ENCODE results near the gene HIPK2. TPM values are rescaled to one million over a fixed set of nuclear protein-coding genes. Genes with fewer than 3 reads are reported as not detected.
A peak's percentile ranks its signal among the peaks of the same experiment; 100 is the strongest.

Gene HIPK2
- polyA plus RNA-seq, 3 donors, result 1.6 to 12.1 (median 3.0) TPM

DNA sequence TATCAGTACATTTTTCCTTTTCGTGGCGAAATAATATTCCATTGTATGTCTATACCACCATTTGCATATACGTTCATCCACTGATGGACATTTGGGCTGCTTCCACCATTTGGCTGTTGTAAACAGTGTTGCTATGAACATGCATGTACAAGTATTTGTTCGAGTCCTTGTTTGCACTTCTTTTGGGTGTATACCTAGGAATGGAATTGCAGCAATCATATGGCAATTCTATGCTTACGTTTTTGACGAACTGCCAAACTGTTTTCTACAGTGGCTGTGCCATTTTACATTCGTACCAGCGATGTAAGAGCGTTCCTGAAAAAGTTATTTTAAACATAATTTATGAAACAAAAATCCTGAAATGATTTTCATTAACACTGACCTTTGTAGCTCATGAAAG lies 79.5 kb downstream of the HIPK2 start:
- Histone ChIP-seq H3K36me3 (replicated peaks in 1 of 2; ENCODE audit: control insufficient read depth in 1 of 2, insufficient read depth in 2 of 2, low read length in 2 of 2) (peaks cover 19 to 67% of the 10 kb centered on the region in 2 donors), H3K4me1 (ENCODE audit: control insufficient read depth in 1 of 2, insufficient read depth in 2 of 2, low read length in 2 of 2) (peaks cover 27 to 32% of the 10 kb centered on the region in 2 donors), H3K27ac (ENCODE audit: low read depth in 1 of 2, low read length in 2 of 2) (peak overlapping the region in 1 of 2 donors; percentile 39), H3K9me3 (replicated peaks in 1 of 2; ENCODE audit: control insufficient read depth in 1 of 2, insufficient read depth in 1 of 2, low read length in 2 of 2) (no peaks in the 10 kb centered on the region), H3K9ac (ENCODE audit: insufficient read depth, low read length, poor library complexity, severe bottlenecking) (no peak overlapping the region), H3K4me3 (replicated peaks in 1 of 3; ENCODE audit: low read depth in 2 of 3, low read length in 3 of 3) (no peak overlapping the region), H3K27me3 (ENCODE audit: control insufficient read depth in 2 of 2, insufficient read depth in 2 of 2, low read length in 2 of 2) (no peaks in the 10 kb centered on the region), H4K20me1 (ENCODE audit: insufficient read depth, low read length) (peaks cover 30% of the 10 kb centered on the region), H3K4me2 (replicated peaks; ENCODE audit: extremely low read depth, low read length, poor library complexity, severe bottlenecking) (no peak overlapping the region), H3K79me2 (ENCODE audit: insufficient read depth, low read length) (peaks cover 79% of the 10 kb centered on the region), H2AFZ (ENCODE audit: insufficient read depth, low read depth, low read length, poor library complexity, severe bottlenecking) (no peak overlapping the region)
- Mint-ChIP-seq H3K36me3 (peaks cover 52 to 73% of the 10 kb centered on the region in 2 donors), H3K9me3 (no peaks in the 10 kb centered on the region), H3K4me3 (no peak overlapping the region), H3K4me1 (peaks cover 30% of the 10 kb centered on the region), H3K27ac (peak overlapping the region in 2 of 7 donors; percentile 5 to 71), H3K27me3 (ENCODE audit: low read depth in 3 of 3) (peaks cover 0 to 5% (median 3%) of the 10 kb centered on the region in 3 donors)
- DNase-seq, result no peak
- WGBS (ENCODE audit: insufficient coverage), result 100% methylated on average over 4 of the region's 9 CpGs
- TF ChIP-seq, protein P1, sequence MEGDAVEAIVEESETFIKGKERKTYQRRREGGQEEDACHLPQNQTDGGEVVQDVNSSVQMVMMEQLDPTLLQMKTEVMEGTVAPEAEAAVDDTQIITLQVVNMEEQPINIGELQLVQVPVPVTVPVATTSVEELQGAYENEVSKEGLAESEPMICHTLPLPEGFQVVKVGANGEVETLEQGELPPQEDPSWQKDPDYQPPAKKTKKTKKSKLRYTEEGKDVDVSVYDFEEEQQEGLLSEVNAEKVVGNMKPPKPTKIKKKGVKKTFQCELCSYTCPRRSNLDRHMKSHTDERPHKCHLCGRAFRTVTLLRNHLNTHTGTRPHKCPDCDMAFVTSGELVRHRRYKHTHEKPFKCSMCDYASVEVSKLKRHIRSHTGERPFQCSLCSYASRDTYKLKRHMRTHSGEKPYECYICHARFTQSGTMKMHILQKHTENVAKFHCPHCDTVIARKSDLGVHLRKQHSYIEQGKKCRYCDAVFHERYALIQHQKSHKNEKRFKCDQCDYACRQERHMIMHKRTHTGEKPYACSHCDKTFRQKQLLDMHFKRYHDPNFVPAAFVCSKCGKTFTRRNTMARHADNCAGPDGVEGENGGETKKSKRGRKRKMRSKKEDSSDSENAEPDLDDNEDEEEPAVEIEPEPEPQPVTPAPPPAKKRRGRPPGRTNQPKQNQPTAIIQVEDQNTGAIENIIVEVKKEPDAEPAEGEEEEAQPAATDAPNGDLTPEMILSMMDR (IDR thresholded peaks at IDR 0.05), result no peak
- intact Hi-C loops (cut with micrococcal nuclease), result no loop called here

DNA sequence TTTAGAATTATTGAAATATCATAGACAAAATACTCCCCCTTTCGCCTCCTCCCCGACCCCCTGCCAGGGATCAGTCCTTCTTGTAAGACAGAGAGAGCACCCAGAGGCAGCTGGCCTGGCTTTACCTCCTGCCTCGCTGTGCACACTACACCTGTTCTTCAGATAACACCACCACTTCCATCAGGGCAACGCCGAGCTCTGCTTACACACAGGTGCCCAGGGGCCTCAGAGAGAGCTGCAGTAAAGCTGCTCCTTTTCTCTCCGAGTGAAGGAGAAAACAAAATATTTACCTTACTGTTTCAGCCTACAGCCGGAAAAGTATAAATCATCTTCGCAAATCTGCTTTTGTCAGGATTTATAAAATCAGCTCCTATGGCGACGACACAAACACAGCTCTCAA lies 80.7 kb downstream of the HIPK2 start:
- Histone ChIP-seq H3K36me3 (replicated peaks in 1 of 2; ENCODE audit: control insufficient read depth in 1 of 2, insufficient read depth in 2 of 2, low read length in 2 of 2) (peaks cover 22 to 75% of the 10 kb centered on the region in 2 donors), H3K4me3 (replicated peaks in 1 of 3; ENCODE audit: low read depth in 2 of 3, low read length in 3 of 3) (no peak overlapping the region), H3K27me3 (ENCODE audit: control insufficient read depth in 2 of 2, insufficient read depth in 2 of 2, low read length in 2 of 2) (no peaks in the 10 kb centered on the region), H3K27ac (ENCODE audit: low read depth in 1 of 2, low read length in 2 of 2) (peak overlapping the region; percentile 36 to 68), H3K4me1 (ENCODE audit: control insufficient read depth in 1 of 2, insufficient read depth in 2 of 2, low read length in 2 of 2) (peaks cover 18 to 20% of the 10 kb centered on the region in 2 donors), H3K9me3 (replicated peaks in 1 of 2; ENCODE audit: control insufficient read depth in 1 of 2, insufficient read depth in 1 of 2, low read length in 2 of 2) (no peaks in the 10 kb centered on the region), H3K4me2 (replicated peaks; ENCODE audit: extremely low read depth, low read length, poor library complexity, severe bottlenecking) (peak overlapping the region; percentile 10), H3K9ac (ENCODE audit: insufficient read depth, low read length, poor library complexity, severe bottlenecking) (no peak overlapping the region), H4K20me1 (ENCODE audit: insufficient read depth, low read length) (peaks cover 25% of the 10 kb centered on the region), H2AFZ (ENCODE audit: insufficient read depth, low read depth, low read length, poor library complexity, severe bottlenecking) (no peak overlapping the region), H3K79me2 (ENCODE audit: insufficient read depth, low read length) (peaks cover 78% of the 10 kb centered on the region)
- TF ChIP-seq, protein P1 (IDR thresholded peaks at IDR 0.05), result no peak
- H3K27ac Mint-ChIP-seq, result peak overlapping the region; percentile 70 to 94 (median 88)
- H3K9me3 Mint-ChIP-seq, result no peaks in the 10 kb centered on the region
- H3K4me3 Mint-ChIP-seq, result no peak overlapping the region
- intact Hi-C loops (cut with micrococcal nuclease), result no loop called here
- 96% methylated on average over 4 of the region's 10 CpGs for WGBS (ENCODE audit: insufficient coverage)
- peaks cover 61 to 73% of the 10 kb centered on the region in 2 donors for H3K36me3 Mint-ChIP-seq
- peaks cover 0 to 5% (median 1%) of the 10 kb centered on the region in 3 donors for H3K27me3 Mint-ChIP-seq (ENCODE audit: low read depth in 3 of 3)
- peaks cover 24% of the 10 kb centered on the region for H3K4me1 Mint-ChIP-seq
- DNase-seq, result no peak

All from CD14-positive monocyte (primary cell).